Fibroblast of lung (primary cell): ENCODE results near the gene CYTIP. TPM values are rescaled to one million over a fixed set of nuclear protein-coding genes. Genes with fewer than 3 reads are reported as not detected.
"Not testable (repeated sequence)": the region's sequence is repeated elsewhere in the genome, so short reads cannot be mapped to it uniquely, and the experiment has no call there.

Experiments
- DNase-seq, 2 donors: peaks; one replicate each; pipeline versions ENCODE4 v3.0.0 to v3.0.0-alpha.2; 2010; ENCODE audit warnings: low read depth in 2 of 2
- H2AFZ ChIP-seq: 2 replicates; pipeline ENCODE4 v1.5.1; 2012; ENCODE audit warnings: low read length, control low read depth, inconsistent platforms
- H3K27ac ChIP-seq: 2 replicates; pipeline ENCODE4 v1.5.1; 2011; ENCODE audit warnings: low read length, control low read depth; ENCODE audit not compliant: insufficient read depth
- H3K27me3 ChIP-seq: 2 replicates; pipeline ENCODE4 v1.5.1; 2011; ENCODE audit warnings: mild to moderate bottlenecking, low read length; ENCODE audit not compliant: control insufficient read depth, insufficient read depth
- H3K36me3 ChIP-seq: 2 replicates; pipeline ENCODE4 v1.5.1; 2011; ENCODE audit warnings: low read length; ENCODE audit not compliant: control insufficient read depth, insufficient read depth
- H3K4me1 ChIP-seq: 2 replicates; pipeline ENCODE4 v1.5.1; 2011; ENCODE audit warnings: low read length; ENCODE audit not compliant: control insufficient read depth, insufficient read depth; ENCODE audit errors: extremely low read depth
- H3K4me2 ChIP-seq: 2 replicates; pipeline ENCODE4 v1.5.1; 2011; ENCODE audit warnings: low read length, control low read depth; ENCODE audit not compliant: insufficient read depth; ENCODE audit errors: extremely low read depth
- H3K4me3 ChIP-seq, 4 experiments: fragments of 200-600 bp in 1 of 4; sonication (generic) in 1 of 4; replicated peaks in 1 of 4; 2 replicates each; pipeline ENCODE4 v1.5.1; 2011 to 2016; ENCODE audit warnings: low read length in 4 of 4, low read depth in 3 of 4, mild to moderate bottlenecking in 3 of 4, control low read depth in 2 of 4, inconsistent platforms in 1 of 4, mixed read lengths in 1 of 4; ENCODE audit not compliant: insufficient read depth in 1 of 4; ENCODE audit errors: control extremely low read depth in 1 of 4
- H3K79me2 ChIP-seq: 2 replicates; pipeline ENCODE4 v1.5.1; 2012; ENCODE audit warnings: mild to moderate bottlenecking, low read length, inconsistent platforms; ENCODE audit not compliant: control insufficient read depth, insufficient read depth
- H3K9ac ChIP-seq: 2 replicates; pipeline ENCODE4 v1.5.1; 2011; ENCODE audit warnings: mild to moderate bottlenecking, low read length, control low read depth; ENCODE audit not compliant: insufficient read depth
- H3K9me3 ChIP-seq: 2 replicates; pipeline ENCODE4 v1.5.1; 2012; ENCODE audit warnings: low read depth, low read length; ENCODE audit not compliant: control insufficient read depth, insufficient read depth
- H4K20me1 ChIP-seq: 2 replicates; pipeline ENCODE4 v1.5.1; 2011; ENCODE audit warnings: low read length; ENCODE audit not compliant: control insufficient read depth, insufficient read depth; ENCODE audit errors: extremely low read depth
- EZH2 ChIP-seq: IDR thresholded peaks from 2 replicates; pipeline ENCODE4 v1.5.1; 2012; ENCODE audit warnings: low read length, control low read depth, mild to moderate bottlenecking; ENCODE audit errors: missing control alignments
- polyA plus RNA-seq, 2 donors: library from polyadenylated mRNA; depleted of rRNA in 1 of 2; stranded (reverse) in 1 of 2; unstranded in 1 of 2; fragments of >200 nt; gene quantifications; 2 replicates each; pipeline ENCODE4 v1.2.1, GENCODE V29; 2011 to 2012; ENCODE audit warnings: missing spikeins in 1 of 2
- total RNA-seq: library from RNA; depleted of rRNA; stranded (reverse); fragments of >200 nt; gene quantifications from 2 replicates; pipeline ENCODE4 v1.2.1, GENCODE V29; 2014
- TF ChIP-seq, protein P1 (sequence below), 2 donors: IDR thresholded peaks in 1 of 2; conservative IDR thresholded peaks in 1 of 2; 1 replicate in 1 of 2; 2 replicates in 1 of 2; pipeline ENCODE4 v1.5.1; 2011 to 2012; ENCODE audit warnings: low read length in 2 of 2, control low read depth in 1 of 2, inconsistent platforms in 1 of 2, low read depth in 1 of 2, mild to moderate bottlenecking in 1 of 2

CYTIP gene
- total and polyA plus RNA-seq, 2 donors (not counting 1 experiment from before 2014, with no cell fraction given): 0.17 TPM; not detected in 1

DNA sequence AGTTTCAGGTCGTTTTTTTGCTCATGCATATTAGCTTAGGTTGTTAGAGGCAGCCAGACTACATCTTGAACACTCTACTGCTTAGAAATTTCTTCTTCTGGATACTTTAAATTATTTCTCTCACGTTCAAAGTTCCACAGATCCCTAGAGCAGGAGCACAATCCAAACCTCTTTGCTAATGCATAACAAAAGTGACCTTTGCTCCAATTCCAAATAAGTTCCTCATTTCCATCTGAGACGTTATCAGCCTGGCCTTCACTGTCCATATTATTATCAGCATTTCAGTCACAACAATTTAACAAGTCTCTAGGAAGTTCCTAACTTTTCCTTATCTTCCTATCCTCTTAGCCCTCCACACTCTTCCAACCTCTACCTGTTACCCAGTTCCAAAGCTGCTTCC is 67.8 kb downstream of the CYTIP start:
- Histone ChIP-seq H3K27ac (no peak overlapping the region), H3K9me3 (no peaks in the 10 kb centered on the region), H3K36me3 (no peaks in the 10 kb centered on the region), H3K79me2 (no peaks in the 10 kb centered on the region), H3K4me1 (no peaks in the 10 kb centered on the region), H3K4me3 (no peak overlapping the region), H3K4me2 (no peak overlapping the region), H2AFZ (no peak overlapping the region), H3K27me3 (no peaks in the 10 kb centered on the region), H3K9ac (no peak overlapping the region), H4K20me1 (no peaks in the 10 kb centered on the region)
- TF ChIP-seq EZH2: no peak
- TF ChIP-seq, protein P1, sequence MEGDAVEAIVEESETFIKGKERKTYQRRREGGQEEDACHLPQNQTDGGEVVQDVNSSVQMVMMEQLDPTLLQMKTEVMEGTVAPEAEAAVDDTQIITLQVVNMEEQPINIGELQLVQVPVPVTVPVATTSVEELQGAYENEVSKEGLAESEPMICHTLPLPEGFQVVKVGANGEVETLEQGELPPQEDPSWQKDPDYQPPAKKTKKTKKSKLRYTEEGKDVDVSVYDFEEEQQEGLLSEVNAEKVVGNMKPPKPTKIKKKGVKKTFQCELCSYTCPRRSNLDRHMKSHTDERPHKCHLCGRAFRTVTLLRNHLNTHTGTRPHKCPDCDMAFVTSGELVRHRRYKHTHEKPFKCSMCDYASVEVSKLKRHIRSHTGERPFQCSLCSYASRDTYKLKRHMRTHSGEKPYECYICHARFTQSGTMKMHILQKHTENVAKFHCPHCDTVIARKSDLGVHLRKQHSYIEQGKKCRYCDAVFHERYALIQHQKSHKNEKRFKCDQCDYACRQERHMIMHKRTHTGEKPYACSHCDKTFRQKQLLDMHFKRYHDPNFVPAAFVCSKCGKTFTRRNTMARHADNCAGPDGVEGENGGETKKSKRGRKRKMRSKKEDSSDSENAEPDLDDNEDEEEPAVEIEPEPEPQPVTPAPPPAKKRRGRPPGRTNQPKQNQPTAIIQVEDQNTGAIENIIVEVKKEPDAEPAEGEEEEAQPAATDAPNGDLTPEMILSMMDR (conservative IDR thresholded peaks at IDR 0.05 in 1 of 2, IDR thresholded peaks at IDR 0.05 in 1 of 2; ENCODE audit: low read depth in 1 of 2, low read length in 2 of 2): no peak
- no peak for DNase-seq

DNA sequence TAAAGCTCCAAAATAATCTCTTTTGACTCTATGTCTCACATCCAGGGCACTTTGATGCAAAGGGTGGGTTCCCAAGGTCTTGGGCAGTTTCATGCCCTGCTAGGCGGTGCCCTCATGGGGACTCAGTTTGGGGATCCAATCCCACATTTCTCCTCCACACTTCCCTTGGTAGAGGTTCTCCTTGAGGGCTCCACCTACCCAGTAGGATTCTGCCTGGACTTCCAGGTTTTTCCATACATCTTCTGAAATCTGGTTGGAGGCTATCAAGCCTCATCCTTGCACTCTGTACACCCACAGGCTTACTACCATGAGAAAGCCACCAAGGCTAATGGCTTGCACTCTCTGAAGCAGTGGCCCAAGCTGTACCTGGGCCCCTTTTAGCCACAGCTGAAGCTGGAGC is 68.5 kb downstream of the CYTIP start:
- Histone ChIP-seq H3K9me3 (no peaks in the 10 kb centered on the region), H3K27ac (no peak overlapping the region), H3K4me3 (no peak overlapping the region), H3K4me2 (no peak overlapping the region), H3K79me2 (no peaks in the 10 kb centered on the region), H3K27me3 (no peaks in the 10 kb centered on the region), H2AFZ (no peak overlapping the region), H3K36me3 (no peaks in the 10 kb centered on the region), H3K4me1 (no peaks in the 10 kb centered on the region), H3K9ac (no peak overlapping the region), H4K20me1 (no peaks in the 10 kb centered on the region)
- DNase-seq: no peak
- TF ChIP-seq EZH2: no peak
- TF ChIP-seq, protein P1 (conservative IDR thresholded peaks at IDR 0.05 in 1 of 2, IDR thresholded peaks at IDR 0.05 in 1 of 2; ENCODE audit: low read depth in 1 of 2, low read length in 2 of 2): no peak

DNA sequence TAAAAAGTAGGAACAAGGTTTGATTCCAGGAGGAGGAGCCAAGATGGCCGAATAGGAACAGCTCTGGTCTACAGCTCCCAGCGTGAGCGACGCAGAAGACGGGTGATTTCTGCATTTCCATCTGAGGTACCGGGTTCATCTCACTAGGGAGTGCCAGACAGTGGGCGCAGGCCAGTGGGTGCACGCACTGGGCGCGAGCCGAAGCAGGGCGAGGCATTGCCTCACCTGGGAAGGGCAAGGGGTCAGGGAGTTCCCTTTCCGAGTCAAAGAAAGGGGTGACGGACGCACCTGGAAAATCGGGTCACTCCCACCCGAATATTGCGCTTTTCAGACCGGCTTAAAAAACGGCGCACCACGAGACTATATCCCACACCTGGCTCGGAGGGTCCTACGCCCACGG is 75.4 kb downstream of the CYTIP start:
- H3K9ac ChIP-seq, H3K79me2 ChIP-seq, H3K9me3 ChIP-seq, H2AFZ ChIP-seq, H3K27ac ChIP-seq, H3K4me3 ChIP-seq, H3K36me3 ChIP-seq, H3K4me1 ChIP-seq, DNase-seq, H3K27me3 ChIP-seq, H4K20me1 ChIP-seq, H3K4me2 ChIP-seq: not testable (repeated sequence)
